Gastroesophageal sphincter (tissue), 4 donors: ENCODE results near the gene GAMT. TPM values are rescaled to one million over a fixed set of nuclear protein-coding genes. Genes with fewer than 3 reads are reported as not detected.

Experiments
- ATAC-seq: fragments of 150-250 bp; one replicate; pipeline ENCODE4 v1.9.1; 2016; ENCODE audit warnings: mild to moderate bottlenecking, moderate library complexity
- H3K27ac ChIP-seq, 4 donors: fragments of 200-600 bp; sonication (generic) in 3 of 4; 1 replicate in 3 of 4; 2 replicates in 1 of 4; pipeline ENCODE4 v1.5.1; 2016 to 2019
- H3K27me3 ChIP-seq: fragments of 200-600 bp; sonication (generic); one replicate; pipeline ENCODE4 v1.5.1; 2019
- H3K36me3 ChIP-seq, 2 donors: fragments of 200-600 bp; sonication (generic); one replicate each; pipeline ENCODE4 v1.5.1; 2019; ENCODE audit warnings: control low read depth in 1 of 2
- H3K4me1 ChIP-seq, 3 donors: fragments of 200-600 bp; sonication (generic); 1 replicate in 2 of 3; 2 replicates in 1 of 3; pipeline ENCODE4 v1.5.1; 2016 to 2019; ENCODE audit warnings: control low read depth in 2 of 3
- H3K4me3 ChIP-seq, 2 donors: fragments of 200-600 bp; sonication (generic); one replicate each; pipeline ENCODE4 v1.5.1; 2019; ENCODE audit warnings: mild to moderate bottlenecking in 1 of 2, moderate library complexity in 1 of 2
- H3K9me3 ChIP-seq, 3 donors: fragments of 200-600 bp; sonication (generic); one replicate each; pipeline ENCODE4 v1.5.1; 2017 to 2019; ENCODE audit warnings: control low read depth in 2 of 3
- EP300 ChIP-seq: sonication (generic); formaldehyde crosslinking; IDR thresholded peaks from one replicate; pipeline ENCODE4 v1.6.1; 2017; ENCODE audit warnings: antibody characterized with exemption, mild to moderate bottlenecking
- POLR2A ChIP-seq, 2 donors: fragments of 450-650 bp; IDR thresholded peaks; one replicate each; pipeline ENCODE4 v1.6.1; 2017; ENCODE audit warnings: antibody characterized with exemption in 2 of 2, mild to moderate bottlenecking in 2 of 2, moderate library complexity in 1 of 2
- POLR2AphosphoS5 ChIP-seq: sonication (generic); formaldehyde crosslinking; IDR thresholded peaks from one replicate; pipeline ENCODE4 v1.6.1; 2017; ENCODE audit warnings: antibody characterized with exemption
- WGBS, 2 donors: methylation state at CpG; one replicate each; pipeline ENCODE4 v1.1.5; 2018; ENCODE audit warnings: low coverage in 1 of 2; 5-methylcytosine and 5-hydroxymethylcytosine counted together
- total RNA-seq, 4 donors: library from RNA; depleted of rRNA; stranded (reverse); fragments of >200 nt; gene quantifications; one replicate each; pipeline ENCODE4 v1.1.0, GENCODE V29; 2016
- TF ChIP-seq, protein P1 (sequence below), 4 experiments: fragments of 200-600 bp in 2 of 4; fragments of 450-650 bp in 2 of 4; sonication (generic) in 1 of 4; IDR thresholded peaks; one replicate each; pipeline ENCODE4 v1.5.1; 2017 to 2019; ENCODE audit warnings: antibody characterized with exemption in 4 of 4, mild to moderate bottlenecking in 2 of 4, moderate library complexity in 2 of 4

Gene GAMT
- total RNA-seq, 4 donors from 2014 or later: 10.4 to 14.7 (median 10.9) TPM

DNA sequence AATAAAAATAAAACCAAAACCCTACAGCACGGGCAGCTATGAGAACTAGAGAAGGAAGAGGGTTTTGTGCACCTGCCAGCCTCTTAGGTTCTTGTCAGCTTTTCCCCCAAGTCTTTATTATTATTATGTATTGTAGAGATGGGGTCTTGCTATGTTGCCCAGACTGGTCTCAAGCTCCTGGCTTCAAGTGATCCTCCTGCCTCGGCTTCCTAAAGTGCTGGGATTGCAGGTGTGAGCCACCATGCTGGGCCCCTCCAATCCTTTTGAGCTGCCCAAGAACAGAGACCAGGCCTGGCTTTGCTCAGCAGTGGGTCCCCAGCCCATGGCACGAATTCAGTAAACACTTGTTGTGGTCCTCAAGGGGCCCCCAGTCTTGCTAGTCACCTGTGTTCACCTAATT lies 19.1 kb downstream of the GAMT start:
- peaks cover 0 to 42% (median 12%) of the 10 kb centered on the region in 3 donors for H3K4me1 ChIP-seq
- no peaks in the 10 kb centered on the region for H3K27me3 ChIP-seq
- ATAC-seq: no peak
- no peaks in the 10 kb centered on the region for H3K9me3 ChIP-seq
- TF ChIP-seq EP300: no peak
- TF ChIP-seq, protein P1, sequence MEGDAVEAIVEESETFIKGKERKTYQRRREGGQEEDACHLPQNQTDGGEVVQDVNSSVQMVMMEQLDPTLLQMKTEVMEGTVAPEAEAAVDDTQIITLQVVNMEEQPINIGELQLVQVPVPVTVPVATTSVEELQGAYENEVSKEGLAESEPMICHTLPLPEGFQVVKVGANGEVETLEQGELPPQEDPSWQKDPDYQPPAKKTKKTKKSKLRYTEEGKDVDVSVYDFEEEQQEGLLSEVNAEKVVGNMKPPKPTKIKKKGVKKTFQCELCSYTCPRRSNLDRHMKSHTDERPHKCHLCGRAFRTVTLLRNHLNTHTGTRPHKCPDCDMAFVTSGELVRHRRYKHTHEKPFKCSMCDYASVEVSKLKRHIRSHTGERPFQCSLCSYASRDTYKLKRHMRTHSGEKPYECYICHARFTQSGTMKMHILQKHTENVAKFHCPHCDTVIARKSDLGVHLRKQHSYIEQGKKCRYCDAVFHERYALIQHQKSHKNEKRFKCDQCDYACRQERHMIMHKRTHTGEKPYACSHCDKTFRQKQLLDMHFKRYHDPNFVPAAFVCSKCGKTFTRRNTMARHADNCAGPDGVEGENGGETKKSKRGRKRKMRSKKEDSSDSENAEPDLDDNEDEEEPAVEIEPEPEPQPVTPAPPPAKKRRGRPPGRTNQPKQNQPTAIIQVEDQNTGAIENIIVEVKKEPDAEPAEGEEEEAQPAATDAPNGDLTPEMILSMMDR (IDR thresholded peaks at IDR 0.05): no peak
- no peak for TF ChIP-seq POLR2A (IDR thresholded peaks at IDR 0.05)
- no peak for TF ChIP-seq POLR2AphosphoS5
- H3K36me3 ChIP-seq: peaks cover 0 to 31% of the 10 kb centered on the region in 2 donors
- H3K27ac ChIP-seq: no peak overlapping the region
- H3K4me3 ChIP-seq: no peak overlapping the region
- WGBS, 2 donors: 77 to 90% methylated on average over 2 of the region's 3 CpGs

DNA sequence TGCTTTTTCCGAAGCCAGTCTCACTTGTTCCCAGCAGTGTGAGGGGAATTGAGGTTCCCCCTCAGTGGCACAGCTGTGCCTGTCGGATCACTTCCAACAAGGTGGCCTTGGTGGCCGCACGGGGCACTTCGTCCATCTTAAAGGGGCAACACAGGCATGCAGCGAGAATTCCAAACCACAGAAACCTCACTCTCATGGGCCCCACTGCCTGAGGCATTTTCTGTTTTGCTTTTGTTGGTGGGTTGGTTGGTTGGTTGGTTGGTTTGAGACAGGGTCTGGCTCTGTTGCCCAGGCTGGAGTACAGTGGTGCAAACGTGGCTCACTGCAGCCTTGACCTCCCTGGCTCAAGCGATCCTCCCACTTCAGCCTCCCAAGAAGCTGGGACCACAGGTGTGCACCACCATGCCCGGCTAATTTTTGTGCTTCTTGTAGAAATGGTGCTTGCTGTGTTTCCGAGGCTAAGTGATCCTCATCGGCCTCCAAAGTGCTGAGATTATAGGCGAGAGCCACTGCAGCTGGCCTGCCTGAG lies 21.3 kb downstream of the GAMT start:
- no peak overlapping the region for H3K27ac ChIP-seq
- TF ChIP-seq POLR2AphosphoS5 (no peak), EP300 (no peak), POLR2A (IDR thresholded peaks at IDR 0.05) (no peak)
- TF ChIP-seq, protein P1 (IDR thresholded peaks at IDR 0.05): no peak
- peaks cover 0 to 20% (median 7%) of the 10 kb centered on the region in 3 donors for H3K4me1 ChIP-seq
- no peak for ATAC-seq
- H3K27me3 ChIP-seq: no peaks in the 10 kb centered on the region
- no peak overlapping the region for H3K4me3 ChIP-seq
- peaks cover 0 to 25% of the 10 kb centered on the region in 2 donors for H3K36me3 ChIP-seq
- no peaks in the 10 kb centered on the region for H3K9me3 ChIP-seq
- WGBS, 2 donors: 86% methylated on average over 4 of the region's 12 CpGs; no CpG with 5 or more reads in 1 of the 2 donors

DNA sequence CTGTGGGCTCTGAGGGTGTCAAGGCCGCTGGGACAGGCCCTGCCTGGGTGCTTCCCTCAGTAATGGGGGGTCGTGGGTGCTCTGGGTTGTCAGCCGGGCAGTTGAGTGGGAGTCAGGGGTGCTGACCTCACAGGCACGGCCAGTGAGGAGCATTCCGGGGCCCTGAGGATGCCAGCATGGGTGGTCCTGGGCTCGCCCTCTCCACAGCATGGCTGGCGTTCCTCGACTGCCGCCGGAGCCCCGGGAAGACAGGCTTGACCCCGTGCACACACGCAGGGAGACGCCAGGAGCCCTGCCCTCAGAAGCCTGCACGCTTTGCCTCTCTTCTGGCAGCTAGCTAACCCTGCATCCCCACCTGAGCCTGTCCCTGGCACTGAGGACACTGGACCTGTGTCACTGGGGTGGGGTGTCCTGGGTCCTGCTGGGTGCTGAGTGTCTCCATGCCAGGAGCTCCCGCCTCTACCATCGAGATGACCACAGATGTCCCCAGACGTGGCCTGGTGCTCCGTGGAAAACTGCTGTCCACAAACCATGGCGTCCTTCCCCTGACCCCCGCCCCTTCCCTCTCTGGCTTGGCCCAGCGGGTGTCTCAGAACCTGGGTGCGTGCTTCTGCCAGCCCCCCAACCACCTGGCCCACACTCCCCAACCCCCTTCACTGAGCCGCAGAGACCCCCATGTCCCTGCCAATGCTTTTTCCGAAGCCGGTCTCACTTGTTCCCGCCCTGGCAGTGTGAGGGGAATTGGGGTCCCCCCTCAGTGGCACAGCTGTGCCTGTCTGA lies 22.0 kb downstream of the GAMT start:
- TF ChIP-seq, protein P1 (IDR thresholded peaks at IDR 0.05): no peak
- TF ChIP-seq POLR2AphosphoS5: no peak
- TF ChIP-seq EP300: no peak
- no peak for TF ChIP-seq POLR2A (IDR thresholded peaks at IDR 0.05)
- peaks cover 0 to 30% of the 10 kb centered on the region in 2 donors for H3K36me3 ChIP-seq
- no peaks in the 10 kb centered on the region for H3K27me3 ChIP-seq
- no peak for ATAC-seq
- no peaks in the 10 kb centered on the region for H3K9me3 ChIP-seq
- peaks cover 0 to 19% (median 0%) of the 10 kb centered on the region in 3 donors for H3K4me1 ChIP-seq
- 64% methylated on average over 7 of the region's 27 CpGs; no CpG with 5 or more reads in 1 of the 2 donors for WGBS, 2 donors
- no peak overlapping the region for H3K4me3 ChIP-seq
- H3K27ac ChIP-seq: no peak overlapping the region

DNA sequence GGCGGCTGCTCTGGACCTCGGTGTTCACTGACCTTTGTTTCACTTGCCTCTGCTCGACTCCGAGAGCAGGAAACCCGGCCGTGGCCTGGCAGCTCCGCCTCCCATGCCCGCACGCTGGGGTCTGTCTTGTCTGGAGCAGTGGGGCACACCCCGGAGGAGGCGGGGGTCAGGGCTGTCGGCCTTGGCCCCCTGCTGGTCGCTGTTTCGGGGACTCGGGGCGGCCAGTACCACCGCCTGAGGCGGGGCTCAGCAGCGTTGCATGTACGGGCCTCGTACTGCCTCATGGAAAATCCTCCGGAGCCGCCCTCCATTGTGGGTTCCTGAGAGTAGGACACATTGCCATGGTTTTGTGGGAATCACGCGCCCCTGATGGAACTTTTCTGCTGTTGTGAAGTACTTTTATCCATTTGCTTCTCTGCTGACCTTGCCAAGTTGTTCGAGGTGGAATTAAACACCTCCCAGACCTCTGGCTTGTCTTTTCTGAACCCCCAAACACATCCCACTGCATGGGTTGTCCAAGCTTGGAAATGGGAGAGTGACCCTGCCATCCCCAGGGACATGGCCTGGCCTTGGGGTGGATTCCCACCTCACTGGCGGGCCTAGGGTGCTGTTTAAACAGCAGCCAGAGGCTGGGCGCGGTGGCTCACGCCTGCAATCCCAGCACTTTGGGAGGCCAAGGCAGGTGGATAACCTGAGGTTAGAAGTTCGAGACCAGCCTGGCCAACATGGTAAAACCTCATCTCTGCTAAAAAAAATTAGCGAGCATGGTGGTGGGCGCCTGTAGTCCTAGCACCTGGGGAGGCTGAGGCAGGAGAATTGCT lies 23.2 kb downstream of the GAMT start:
- no peak overlapping the region for H3K4me3 ChIP-seq
- H3K27ac ChIP-seq: no peak overlapping the region
- peaks cover 0 to 28% (median 5%) of the 10 kb centered on the region in 3 donors for H3K4me1 ChIP-seq
- 82% methylated on average over 2 of the region's 33 CpGs; no CpG with 5 or more reads in 1 of the 2 donors for WGBS, 2 donors
- no peaks in the 10 kb centered on the region for H3K9me3 ChIP-seq
- peaks cover 0 to 42% of the 10 kb centered on the region in 2 donors for H3K36me3 ChIP-seq
- peak; percentile 8 for ATAC-seq
- no peaks in the 10 kb centered on the region for H3K27me3 ChIP-seq
- no peak for TF ChIP-seq POLR2AphosphoS5
- no peak for TF ChIP-seq EP300
- TF ChIP-seq POLR2A (IDR thresholded peaks at IDR 0.05): no peak
- TF ChIP-seq, protein P1 (IDR thresholded peaks at IDR 0.05): no peak
